ENCODE results near the gene HES4. TPM values are rescaled to one million over a fixed set of nuclear protein-coding genes. Genes with fewer than 3 reads are reported as not detected.

The HES4 gene
- total and polyA plus RNA-seq, 10 of the 15 experiments (the other 5 are each of a cell fraction or from before 2014, with no cell fraction given) = 0.44 to 1.7 (median 0.85) TPM; not detected in 5

DNA sequence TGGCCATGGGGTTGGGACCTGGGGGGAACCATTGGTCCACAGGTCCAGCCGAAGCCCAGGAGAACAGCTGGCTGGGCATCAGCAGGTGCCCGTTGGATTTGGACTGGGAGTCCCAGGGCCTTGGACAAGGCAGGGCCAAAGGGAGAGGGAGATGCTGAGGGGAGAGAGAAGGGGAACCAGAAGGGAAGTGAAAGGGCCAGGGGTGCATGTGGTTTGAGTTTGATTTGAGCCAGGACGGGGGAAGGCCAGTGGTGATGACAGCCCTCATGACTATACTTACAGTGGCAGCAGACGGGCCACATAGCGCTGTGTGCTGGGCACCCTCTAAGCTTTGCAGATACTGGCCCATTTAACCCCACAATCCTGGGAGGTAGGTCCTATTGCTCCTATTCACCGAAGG, 38.8 kb upstream of the HES4 start (continued):
- 0 out of 4 replicates have a peak, but pooled peaks of 1 of the 2 experiments have one; percentile 6 for TF ChIP-seq SRF (IDR thresholded peaks at IDR 0.05; ENCODE audit: low read depth in 2 of 2, low read length in 2 of 2)
- TF ChIP-seq NFYB (IDR thresholded peaks at IDR 0.05; ENCODE audit: insufficient read depth, low read depth, low read length) = no peak
- TF ChIP-seq, protein P1, sequence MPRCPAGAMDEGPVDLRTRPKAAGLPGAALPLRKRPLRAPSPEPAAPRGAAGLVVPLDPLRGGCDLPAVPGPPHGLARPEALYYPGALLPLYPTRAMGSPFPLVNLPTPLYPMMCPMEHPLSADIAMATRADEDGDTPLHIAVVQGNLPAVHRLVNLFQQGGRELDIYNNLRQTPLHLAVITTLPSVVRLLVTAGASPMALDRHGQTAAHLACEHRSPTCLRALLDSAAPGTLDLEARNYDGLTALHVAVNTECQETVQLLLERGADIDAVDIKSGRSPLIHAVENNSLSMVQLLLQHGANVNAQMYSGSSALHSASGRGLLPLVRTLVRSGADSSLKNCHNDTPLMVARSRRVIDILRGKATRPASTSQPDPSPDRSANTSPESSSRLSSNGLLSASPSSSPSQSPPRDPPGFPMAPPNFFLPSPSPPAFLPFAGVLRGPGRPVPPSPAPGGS (IDR thresholded peaks at IDR 0.05; ENCODE audit: borderline replicate concordance, insufficient read depth, low read depth, low read length, poor library complexity, severe bottlenecking) = no peak
- no peak for TF ChIP-seq ESRRA (IDR thresholded peaks at IDR 0.05; ENCODE audit: low read length)

DNA sequence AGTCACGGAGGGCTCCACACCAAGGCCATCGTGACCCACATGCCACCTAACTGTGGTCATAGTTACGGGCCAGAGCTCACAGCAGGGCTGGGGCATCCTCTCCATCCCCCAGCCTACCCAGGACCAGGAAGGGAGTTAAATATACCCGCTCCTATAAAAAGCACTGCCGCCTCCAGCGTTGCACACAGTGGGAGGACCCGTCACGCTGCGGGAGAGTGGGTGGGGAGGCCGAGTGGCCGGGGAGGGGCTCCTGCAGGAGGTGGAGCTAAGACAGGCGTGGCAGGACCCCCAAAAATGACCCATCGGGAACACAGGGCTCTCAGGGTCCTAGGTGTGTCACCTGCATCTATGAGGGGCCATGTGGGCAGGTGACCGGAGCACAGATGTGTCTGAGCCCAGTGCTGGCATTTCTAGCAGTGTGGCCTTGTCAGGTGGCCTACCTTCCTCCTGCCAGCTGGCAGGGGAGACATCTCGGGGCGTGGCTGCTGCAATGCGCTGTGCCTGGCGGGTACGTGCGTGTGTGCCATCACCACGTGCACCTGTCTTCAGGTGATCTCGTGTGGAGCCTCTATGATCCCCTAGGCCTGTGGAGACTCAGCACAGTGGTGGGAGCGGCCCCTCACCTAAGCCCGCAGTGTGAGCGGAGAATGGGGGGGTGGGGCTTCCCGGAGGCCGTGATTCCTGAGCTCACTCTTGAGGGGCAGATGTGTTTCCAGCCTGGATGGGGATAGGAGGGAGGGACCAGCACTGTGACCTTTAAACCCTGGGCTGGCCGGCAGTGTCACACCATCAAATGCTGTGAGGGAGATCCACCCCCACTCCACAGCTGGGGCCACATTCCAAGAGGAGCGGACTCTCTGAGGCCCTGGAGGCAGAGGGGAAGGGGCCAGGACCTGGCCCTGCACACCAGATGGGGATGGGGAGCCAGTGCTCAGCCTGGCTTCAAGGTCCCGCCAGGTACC, 37.8 kb upstream of the HES4 start:
- no peaks in the 10 kb centered on the region for H4K20me1 ChIP-seq (ENCODE audit: control insufficient read depth, insufficient read depth)
- TF ChIP-seq ZBTB33 (IDR thresholded peaks at IDR 0.05) = no peak
- TF ChIP-seq CEBPB (IDR thresholded peaks at IDR 0.05; ENCODE audit: borderline replicate concordance in 1 of 2, low read depth in 2 of 2, low read length in 2 of 2) = no peak
- no peak for TF ChIP-seq PML (IDR thresholded peaks at IDR 0.05; ENCODE audit: low read length)
- TF ChIP-seq RELB (IDR thresholded peaks at IDR 0.05; ENCODE audit: low read depth) = no peak
- no peak for TF ChIP-seq ZBTB4 (CRISPR knock-in tag; IDR thresholded peaks at IDR 0.05)
- no peak for TF ChIP-seq MYB (IDR thresholded peaks at IDR 0.05; ENCODE audit: borderline replicate concordance, low read depth, low read length)
- FAIRE-seq (no peak), ATAC-seq (no peak), DNase-seq (ENCODE audit: low read depth, low spot score) (no peak)
- H3K27me3 ChIP-seq (replicated peaks in 1 of 2; ENCODE audit: control insufficient read depth in 2 of 2, insufficient read depth in 2 of 2, low read length in 1 of 2) = no peaks in the 10 kb centered on the region
- POLR2A ChIA-PET = interaction anchor here (0.6 to 2.0 kb wide), 4 partner anchors 23 to 203 kb away, joined by 3 to 7 read pairs (median 4); partner anchors contain the start of gene ISG15
- 58% methylated on average over 30 of the region's 30 CpGs for WGBS (ENCODE audit: insufficient coverage, insufficient replicate concordance, low lambda C conversion rate, missing lambda C conversion rate)
- no peak overlapping the region for H3K9ac ChIP-seq (ENCODE audit: control insufficient read depth, insufficient read depth, low read length)
- no peaks in the 10 kb centered on the region; a peak in 2 of 4 replicates for H3K36me3 ChIP-seq (ENCODE audit: control insufficient read depth in 2 of 2, insufficient read depth in 2 of 2, low read length in 1 of 2)
- BruUV-seq (replicated peaks) = no TSS peak
- H3K9me3 ChIP-seq (replicated peaks; ENCODE audit: control insufficient read depth, insufficient read depth, low read length) = no peaks in the 10 kb centered on the region
- H3K4me3 ChIP-seq = no peak overlapping the region
- H3K4me1 ChIP-seq (ENCODE audit: control insufficient read depth, insufficient read depth, low read length) = peaks cover 30% of the 10 kb centered on the region
- in situ Hi-C loops (cut with MboI) = no loop called here
- no peaks in the 10 kb centered on the region for H3K79me2 ChIP-seq (ENCODE audit: control insufficient read depth, insufficient read depth, low read length)
- H3K4me2 ChIP-seq (ENCODE audit: control insufficient read depth, insufficient read depth) = no peak overlapping the region; the same call in 1 of the 2 replicates
- SMC1A ChIA-PET (ENCODE audit: uncharacterized antibody, unreplicated experiment) = interaction anchor here (0.9 kb wide), 1 partner anchor 25 kb away, joined by 4 read pairs; the partner anchor contains the start of gene ISG15
- intact Hi-C loops (cut with micrococcal nuclease; ENCODE audit: unreplicated experiment) = no loop called here
- RAD21 ChIA-PET (ENCODE audit: unreplicated experiment) = interaction anchor here (1.2 to 3.5 kb wide), 3 partner anchors 18 to 26 kb away, joined by 4 to 26 read pairs (median 6); no protein-coding TSS in a partner anchor
- H2AFZ ChIP-seq (ENCODE audit: control insufficient read depth, low read depth, low read length) = no peak overlapping the region
- CTCF ChIA-PET = interaction anchor here (0.7 to 3.3 kb wide), 4 partner anchors 21 to 26 kb away, joined by 3 to 29 read pairs (median 4); partner anchors contain the start of gene ISG15
- H3K27ac ChIP-seq (ENCODE audit: control insufficient read depth, insufficient read depth) = no peak overlapping the region

Measured in GM12878 (cell line).